Neural cell (in vitro differentiated cells): ENCODE results near the gene UBASH3B.

Experiments used
- CTCF ChIP-seq: fragments of 450-650 bp; IDR thresholded peaks from 2 replicates; pipeline ENCODE4 v1.5.1; 2014; ENCODE audit warnings: antibody characterized with exemption, mild to moderate bottlenecking, moderate library complexity; ENCODE audit not compliant: poor library complexity, severe bottlenecking
- EP300 ChIP-seq: fragments of 450-650 bp; conservative IDR thresholded peaks from 2 replicates; pipeline ENCODE4 v1.6.1; 2014; ENCODE audit warnings: antibody characterized with exemption, mild to moderate bottlenecking, moderate library complexity; ENCODE audit not compliant: poor library complexity, severe bottlenecking
- EZH2 ChIP-seq: fragments of 200-600, 300-800 bp; shearing (Covaris generic), sonication (generic); IDR thresholded peaks from 2 replicates; pipeline ENCODE4 v1.6.1; 2014; ENCODE audit warnings: antibody characterized with exemption, low read length, borderline replicate concordance, mild to moderate bottlenecking; ENCODE audit not compliant: insufficient read depth, poor library complexity, severe bottlenecking
- REST ChIP-seq: IDR thresholded peaks from 2 replicates; pipeline ENCODE4 v1.6.1; 2012; ENCODE audit warnings: borderline replicate concordance
- SMC3 ChIP-seq: fragments of 450-650 bp; conservative IDR thresholded peaks from 2 replicates; pipeline ENCODE4 v1.6.1; 2014; ENCODE audit warnings: antibody characterized with exemption, mild to moderate bottlenecking, moderate library complexity; ENCODE audit not compliant: poor library complexity
- TAF1 ChIP-seq: IDR thresholded peaks from 2 replicates; pipeline ENCODE4 v1.6.1; 2012; ENCODE audit warnings: low read depth

GRCh38 chr11:122698392-122698791, 42.9 kb downstream of the UBASH3B start:
- TF ChIP-seq CTCF = no peak
- no peak for TF ChIP-seq EZH2
- TF ChIP-seq SMC3 = no peak
- no peak for TF ChIP-seq EP300
- TF ChIP-seq TAF1 = no peak
- no peak for TF ChIP-seq REST
